Choroid plexus epithelial cell (primary cell): Measurements from ENCODE around the gene SYNGR4.
A peak's percentile ranks its signal among the peaks of the same experiment; 100 is the strongest.

Source experiments
- DNase-seq: peaks from one replicate; pipeline ENCODE4 v3.0.0-alpha.2; 2010; ENCODE audit warnings: low read depth
- H3K4me3 ChIP-seq: 2 replicates; pipeline ENCODE4 v1.5.1; 2011; ENCODE audit warnings: low read depth, mild to moderate bottlenecking, control low read depth, low read length, moderate library complexity
- CTCF ChIP-seq: conservative IDR thresholded peaks from 2 replicates; pipeline ENCODE4 v1.5.1; 2011; ENCODE audit warnings: low read depth, mild to moderate bottlenecking, control low read depth, inconsistent platforms, low read length, moderate library complexity

The SYNGR4 gene

GRCh38 chr19:48333467-48334384, 30.4 kb upstream of the SYNGR4 start:
- peak; percentile 81 for TF ChIP-seq CTCF
- peak; percentile 97 for DNase-seq
- H3K4me3 ChIP-seq, result peak overlapping the region; percentile 55

GRCh38 chr19:48338253-48338755, 25.9 kb upstream of the SYNGR4 start:
- no peak for TF ChIP-seq CTCF
- DNase-seq, result no peak
- H3K4me3 ChIP-seq, result no peak overlapping the region

GRCh38 chr19:48338802-48339503, 25.2 kb upstream of the SYNGR4 start:
- no peak for TF ChIP-seq CTCF
- no peak for DNase-seq
- no peak overlapping the region for H3K4me3 ChIP-seq

- no peak overlapping the region for H3K4me3 ChIP-seq
- DNase-seq, result peak; percentile 38
- TF ChIP-seq CTCF, result no peak
These were observed 23.2 kb upstream of the SYNGR4 start for GRCh38 chr19:48340995-48341394.

- TF ChIP-seq CTCF, result no peak
- DNase-seq, result no peak
- H3K4me3 ChIP-seq, result no peak overlapping the region
These were observed 22.4 kb upstream of the SYNGR4 start for GRCh38 chr19:48341515-48342413.

GRCh38 chr19:48342414-48342738, 21.8 kb upstream of the SYNGR4 start:
- no peak for DNase-seq
- H3K4me3 ChIP-seq, result no peak overlapping the region

More at GRCh38 chr19:48342414-48342738, 21.8 kb upstream of the SYNGR4 start:
- TF ChIP-seq CTCF, result no peak
